ENCODE results near the gene NUBPL.
A peak's percentile ranks its signal among the peaks of the same experiment; 100 is the strongest.
"Not testable (repeated sequence)": the region's sequence is repeated elsewhere in the genome, so short reads cannot be mapped to it uniquely, and the experiment has no call there.

Gene NUBPL

DNA sequence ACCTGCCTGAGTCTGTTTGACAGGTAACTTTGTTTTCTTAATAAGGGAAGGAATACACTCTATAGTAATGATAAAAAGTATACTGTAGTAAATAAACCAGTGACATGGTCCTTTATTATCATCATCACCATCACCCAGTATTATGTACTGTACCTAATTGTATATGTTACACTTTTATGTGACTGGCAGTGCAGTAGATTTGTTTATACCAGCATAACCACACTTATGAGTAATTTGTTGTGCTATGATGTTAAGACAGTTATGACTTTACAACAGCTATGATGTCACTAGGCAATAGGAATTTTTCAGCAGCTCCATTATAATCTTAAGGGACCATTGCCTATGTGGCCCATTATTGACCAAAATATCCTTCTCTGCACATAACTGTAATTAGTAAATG is 155.0 kb downstream of the NUBPL start:
- in situ Hi-C loops (cut with MboI; ENCODE audit: low pct_unique_long_range_greater_than_20kb, low sequenced_read_pairs) = no loop called here
- no peak for DNase-seq

DNA sequence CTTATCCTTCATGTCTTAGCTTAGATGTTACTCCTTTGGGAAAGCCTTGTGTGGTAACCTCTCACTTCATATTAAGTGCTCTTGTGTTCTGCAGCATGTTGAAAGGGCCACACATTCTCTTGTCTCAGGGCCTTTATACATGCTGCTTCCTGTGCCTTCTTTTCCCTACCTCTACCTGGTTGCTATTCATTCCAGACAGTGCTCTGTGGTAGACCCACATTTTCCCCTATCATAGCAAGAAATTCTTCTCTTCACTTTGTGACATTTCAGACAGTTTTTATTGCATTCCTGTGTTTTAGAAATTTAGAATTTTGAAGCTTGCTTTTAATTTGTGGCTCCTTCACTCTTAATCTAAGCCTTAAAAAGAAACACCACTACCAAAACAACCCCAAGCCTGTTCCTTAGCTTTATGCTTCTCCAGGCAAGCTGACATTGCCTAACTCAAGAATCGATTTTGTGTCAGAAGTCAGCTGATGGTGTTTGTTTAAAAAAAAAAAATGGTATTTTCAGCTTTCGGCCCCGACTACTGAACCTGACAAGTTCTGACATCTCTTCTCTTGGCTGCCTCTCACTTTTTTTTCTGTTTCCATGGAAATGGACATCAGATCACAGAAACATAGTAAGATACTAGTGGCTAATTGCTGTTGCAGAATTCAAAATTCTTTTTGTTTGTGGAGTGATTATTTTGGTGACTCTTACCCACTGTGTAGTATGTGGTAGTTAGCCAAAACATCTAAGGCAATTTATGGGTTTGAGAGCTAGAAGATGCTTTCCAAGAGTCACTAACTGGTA is 156.3 kb downstream of the NUBPL start:
- in situ Hi-C loops (cut with MboI; ENCODE audit: low pct_unique_long_range_greater_than_20kb, low sequenced_read_pairs) = no loop called here
- no peak for DNase-seq

DNA sequence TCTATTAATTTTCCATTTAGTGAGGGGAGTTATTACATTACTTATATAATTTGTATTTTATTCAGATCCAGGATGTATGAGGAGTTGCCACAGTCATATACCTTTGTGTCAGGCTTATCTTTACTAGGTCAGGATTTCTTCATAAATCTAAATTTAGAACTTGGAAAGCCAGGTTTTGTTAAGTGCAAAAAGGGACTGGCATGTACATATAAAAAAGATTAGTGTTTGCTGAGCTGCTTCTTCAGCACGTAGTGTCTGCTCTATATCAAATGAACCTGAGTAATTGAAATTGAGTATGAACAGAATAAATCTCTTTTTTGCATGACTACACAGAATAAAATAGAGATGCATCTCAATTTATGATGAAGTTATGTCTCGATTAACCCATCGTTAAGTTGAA is 157.4 kb downstream of the NUBPL start:
- in situ Hi-C loops (cut with MboI; ENCODE audit: low pct_unique_long_range_greater_than_20kb, low sequenced_read_pairs) = no loop called here
- DNase-seq = no peak

DNA sequence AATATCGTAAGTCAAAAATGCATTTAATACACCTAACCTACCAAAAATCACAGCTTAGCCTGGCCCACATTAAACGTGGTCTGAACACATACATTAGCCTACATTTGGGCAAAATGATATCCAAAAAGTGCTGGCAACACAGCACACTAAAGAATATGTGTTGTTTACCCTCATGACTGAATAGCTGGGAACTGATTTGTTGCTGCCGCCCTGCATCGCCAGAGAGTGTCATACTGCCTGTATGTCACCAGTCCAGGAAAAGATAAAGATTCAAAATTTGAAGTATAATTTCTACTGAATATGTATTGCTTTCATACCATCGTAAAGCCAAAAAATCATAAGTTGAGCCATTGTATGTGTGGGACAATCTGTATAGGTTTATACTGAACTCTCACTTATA is 157.8 kb downstream of the NUBPL start:
- in situ Hi-C loops (cut with MboI; ENCODE audit: low pct_unique_long_range_greater_than_20kb, low sequenced_read_pairs) = no loop called here
- no peak for DNase-seq

DNA sequence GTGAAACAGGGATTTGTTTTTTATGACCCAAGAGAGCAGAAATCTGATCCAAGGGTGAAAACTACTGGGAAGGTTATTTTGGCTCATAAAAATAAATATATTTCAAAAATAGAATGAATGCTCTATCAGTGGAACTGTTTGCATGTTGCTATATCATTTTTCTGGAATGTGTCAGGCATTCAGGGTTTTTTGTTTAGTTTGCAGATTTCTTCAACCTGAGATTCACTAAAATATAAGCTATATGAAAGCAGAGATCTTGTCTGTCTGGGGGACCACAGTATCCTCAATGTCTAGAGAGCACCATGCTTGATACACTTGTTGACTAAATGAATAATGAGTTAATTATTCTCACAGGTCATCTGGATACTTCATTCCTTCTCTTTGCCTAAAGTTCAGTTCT is 165.1 kb downstream of the NUBPL start:
- no peak for DNase-seq
- in situ Hi-C loops (cut with MboI; ENCODE audit: low pct_unique_long_range_greater_than_20kb, low sequenced_read_pairs) = no loop called here

DNA sequence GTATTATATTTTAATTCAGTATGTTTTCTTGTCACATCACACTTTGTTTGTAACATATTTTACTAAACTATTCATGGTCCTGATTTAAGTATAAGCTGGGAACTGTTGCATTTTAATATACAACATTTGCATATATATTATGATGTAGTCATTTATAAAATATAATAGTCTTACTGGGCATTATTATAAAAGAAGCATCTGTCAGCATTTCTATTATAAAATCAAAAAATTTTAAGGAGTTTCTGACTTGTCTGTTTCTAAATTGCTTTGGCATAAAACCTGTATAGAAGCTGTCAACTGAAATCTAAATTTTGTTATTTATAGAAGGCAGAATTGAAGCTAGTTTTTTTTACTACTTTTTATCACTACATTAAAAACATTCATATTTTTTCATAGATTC is 166.6 kb downstream of the NUBPL start:
- in situ Hi-C loops (cut with MboI; ENCODE audit: low pct_unique_long_range_greater_than_20kb, low sequenced_read_pairs) = no loop called here
- no peak for DNase-seq

DNA sequence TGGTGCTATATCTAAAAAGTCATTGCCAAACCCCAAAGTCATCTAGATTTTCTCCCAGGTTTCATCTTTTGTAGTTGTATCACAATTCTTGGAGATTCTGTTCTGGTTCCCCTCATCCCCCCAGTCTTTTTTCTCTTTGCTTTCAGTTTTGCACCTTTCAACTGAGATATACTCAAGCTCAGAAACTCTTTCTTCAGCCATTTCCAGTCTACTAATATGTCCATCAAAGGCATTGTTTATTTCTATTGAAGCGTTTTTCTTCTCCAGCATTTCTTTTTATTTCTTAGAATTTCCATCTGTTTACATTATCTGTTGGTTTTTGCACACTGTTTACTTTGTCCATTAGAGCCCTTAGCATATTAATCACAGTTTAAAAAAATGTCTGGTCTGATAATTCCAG is 179.5 kb downstream of the NUBPL start:
- in situ Hi-C loops (cut with MboI; ENCODE audit: low pct_unique_long_range_greater_than_20kb, low sequenced_read_pairs) = no loop called here
- DNase-seq = no peak

DNA sequence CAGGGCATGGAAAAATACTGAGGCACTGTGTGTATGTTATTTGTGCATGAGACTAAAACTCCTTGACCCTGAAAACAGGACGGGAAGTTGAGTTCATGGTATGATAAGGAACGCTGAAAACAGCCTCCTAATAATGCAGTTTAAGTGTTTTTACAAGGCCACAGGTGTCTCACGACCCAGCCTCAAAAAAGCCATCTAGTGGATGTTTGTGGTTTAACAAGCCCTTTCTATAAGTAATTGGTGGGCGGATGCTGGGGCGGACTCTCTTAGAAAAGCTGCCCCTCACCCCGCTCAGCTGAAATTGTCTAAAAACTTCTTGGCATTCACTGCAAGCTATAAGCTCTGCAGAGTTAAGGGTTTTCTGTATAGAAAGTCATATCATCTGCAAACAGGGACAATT is 184.5 kb downstream of the NUBPL start:
- in situ Hi-C loops (cut with MboI; ENCODE audit: low pct_unique_long_range_greater_than_20kb, low sequenced_read_pairs) = no loop called here
- DNase-seq = no peak

DNA sequence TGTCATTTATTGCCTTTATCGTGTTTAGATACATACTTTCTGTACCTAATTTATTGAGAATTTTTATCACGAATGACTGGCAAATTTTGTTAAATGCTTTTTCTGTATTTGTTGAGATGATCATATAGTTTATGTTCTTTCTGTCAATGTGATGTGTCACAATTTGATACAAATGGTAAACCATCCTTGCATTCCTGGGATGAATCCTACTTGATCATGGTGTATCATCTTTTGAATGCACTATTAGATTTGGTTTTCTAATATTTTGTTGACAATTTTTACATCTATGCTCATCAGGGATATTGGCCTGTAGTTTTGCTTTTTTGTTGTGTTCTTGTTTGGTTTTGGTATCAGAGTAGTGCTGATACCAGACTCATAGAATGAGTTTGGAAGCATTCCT is 185.1 kb downstream of the NUBPL start:
- DNase-seq = no peak
- in situ Hi-C loops (cut with MboI; ENCODE audit: low pct_unique_long_range_greater_than_20kb, low sequenced_read_pairs) = no loop called here

DNA sequence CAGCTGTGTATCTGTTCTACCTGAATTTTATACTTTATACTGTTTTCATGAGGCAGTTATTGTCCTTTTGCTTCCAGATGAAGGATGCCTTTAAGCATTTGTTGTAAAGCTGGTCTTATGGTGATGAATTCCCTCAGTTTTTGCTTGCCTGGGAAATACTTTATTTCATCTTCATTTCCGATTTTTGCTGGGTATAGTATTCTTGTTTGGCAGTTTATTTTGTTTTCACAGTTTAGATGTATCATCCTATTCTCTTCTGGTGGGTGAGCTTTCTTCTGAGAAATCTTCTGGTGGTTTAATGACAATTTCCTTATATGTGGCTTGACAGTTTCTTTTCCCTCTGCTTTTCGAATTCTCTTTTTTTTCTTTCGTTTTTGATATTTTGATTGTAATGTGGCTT is 188.1 kb downstream of the NUBPL start:
- no peak for DNase-seq
- in situ Hi-C loops (cut with MboI; ENCODE audit: low pct_unique_long_range_greater_than_20kb, low sequenced_read_pairs) = no loop called here

DNA sequence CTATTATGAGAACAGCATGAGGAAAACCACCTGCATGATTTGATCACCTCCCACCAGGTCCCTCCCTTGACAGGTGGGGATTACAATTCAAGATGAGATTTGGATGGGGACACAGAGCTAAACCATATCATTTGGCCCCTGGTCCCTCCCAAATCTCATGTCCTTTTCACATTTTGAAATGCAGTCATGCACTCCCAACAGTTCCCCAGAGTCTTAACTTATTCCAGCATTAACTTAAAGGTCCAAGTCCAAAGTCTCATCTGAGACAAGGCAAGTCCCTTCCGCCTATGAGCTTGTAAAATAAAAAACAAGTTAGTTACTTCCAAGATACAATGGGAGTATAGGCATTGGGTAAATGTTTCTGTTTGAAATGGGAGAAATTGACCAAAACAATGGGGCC is 189.8 kb downstream of the NUBPL start:
- in situ Hi-C loops (cut with MboI; ENCODE audit: low pct_unique_long_range_greater_than_20kb, low sequenced_read_pairs) = not testable (repeated sequence)

DNA sequence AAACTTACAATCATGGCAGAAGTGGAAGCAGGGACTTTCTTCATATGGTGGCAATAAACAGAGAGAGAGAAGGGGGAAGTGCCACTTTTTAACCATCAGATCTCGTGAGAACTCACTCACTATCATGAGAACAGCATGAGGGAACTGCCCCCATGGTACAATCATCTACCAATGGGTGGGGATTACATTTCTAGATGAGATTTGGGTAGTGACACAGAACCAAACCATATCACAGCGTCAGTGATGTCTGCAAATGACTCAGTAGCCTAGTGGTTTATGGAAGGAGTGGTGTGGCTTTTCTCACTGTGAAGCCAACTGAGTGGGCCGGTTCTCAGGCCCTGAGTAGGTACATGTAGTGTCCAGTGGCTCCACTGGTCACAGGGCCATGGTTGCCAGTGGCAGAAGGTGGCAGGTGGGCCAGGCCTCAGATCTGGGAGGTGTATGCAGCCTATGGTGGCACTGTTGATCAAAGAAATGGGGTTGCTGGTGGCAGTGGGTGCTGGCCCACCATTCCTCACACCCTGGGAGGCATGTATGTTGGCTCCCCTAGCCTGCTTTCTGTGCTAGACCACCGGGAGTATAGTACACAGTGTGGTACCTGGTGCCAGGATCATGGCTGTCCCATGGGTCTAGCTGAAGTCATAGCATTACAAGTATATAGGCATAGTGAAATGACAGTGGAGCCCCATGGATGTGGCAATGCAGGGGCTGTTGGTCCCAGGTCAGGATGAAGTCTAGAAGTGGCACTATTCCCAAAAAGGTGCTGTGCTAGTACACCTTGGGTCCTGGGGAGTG is 191.9 kb downstream of the NUBPL start:
- peak; percentile 15 for DNase-seq
- in situ Hi-C loops (cut with MboI; ENCODE audit: low pct_unique_long_range_greater_than_20kb, low sequenced_read_pairs) = no loop called here

More for the DNA sequence above, 189.8 kb downstream of the NUBPL start:
- not testable (repeated sequence) for DNase-seq

DNA sequence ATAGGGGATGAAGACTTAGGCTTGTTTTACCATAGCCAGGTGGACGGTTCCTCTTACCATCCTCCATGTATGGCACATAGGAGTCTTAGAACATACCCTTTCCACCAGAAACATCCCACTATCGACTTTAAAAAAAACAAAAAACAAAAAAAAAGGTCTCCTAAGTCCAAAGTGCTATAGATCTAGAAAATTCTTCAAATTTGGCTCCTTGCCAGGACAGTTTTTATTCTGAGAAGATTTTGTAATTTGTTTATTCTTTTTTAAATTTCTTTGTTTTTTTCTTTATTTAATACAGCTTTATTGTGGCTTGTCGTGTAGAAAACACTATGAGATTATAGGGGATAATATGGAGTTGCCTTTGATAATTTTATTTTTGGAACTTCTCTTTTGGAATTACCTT is 197.7 kb downstream of the NUBPL start:
- in situ Hi-C loops (cut with MboI; ENCODE audit: low pct_unique_long_range_greater_than_20kb, low sequenced_read_pairs) = no loop called here
- DNase-seq = no peak

DNA sequence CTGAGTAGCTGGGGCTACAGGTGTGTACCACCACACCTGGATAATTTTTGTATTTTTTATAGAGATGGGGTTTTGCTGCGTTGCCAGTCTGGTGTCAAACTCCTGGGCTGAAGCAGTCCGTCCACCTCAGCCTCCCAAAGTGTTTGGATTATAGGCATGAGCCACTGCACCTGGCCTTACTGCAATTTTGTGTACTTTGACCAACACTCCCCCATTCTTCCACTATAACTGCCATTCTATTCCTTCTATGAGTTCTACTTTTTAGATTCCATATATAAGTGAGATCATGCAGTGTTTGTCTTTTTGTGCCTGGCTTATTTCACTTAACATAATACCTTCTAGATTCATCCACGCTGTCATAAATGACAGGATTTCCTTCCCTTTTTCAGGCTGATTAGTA is 199.1 kb downstream of the NUBPL start:
- in situ Hi-C loops (cut with MboI; ENCODE audit: low pct_unique_long_range_greater_than_20kb, low sequenced_read_pairs) = no loop called here
- DNase-seq = no peak

DNA sequence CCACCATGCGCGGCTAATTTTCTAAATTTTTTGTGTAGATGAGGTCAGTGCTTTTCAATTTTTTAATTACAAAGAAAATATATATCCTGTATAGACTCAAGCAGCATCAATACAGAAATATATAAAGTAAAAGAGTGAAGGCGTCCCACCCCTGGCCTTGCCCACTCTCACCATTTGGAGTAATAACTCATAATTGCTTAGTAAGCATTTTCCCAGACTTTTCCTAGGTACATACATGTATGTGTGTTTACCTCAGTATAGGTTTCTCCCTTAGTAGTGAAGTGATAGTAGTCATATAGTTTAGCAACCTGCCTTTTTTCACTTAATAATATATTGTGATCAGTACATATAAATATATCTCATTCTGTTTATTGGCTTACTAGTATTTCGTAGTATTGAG is 200.1 kb downstream of the NUBPL start:
- no peak for DNase-seq
- in situ Hi-C loops (cut with MboI; ENCODE audit: low pct_unique_long_range_greater_than_20kb, low sequenced_read_pairs) = no loop called here

DNA sequence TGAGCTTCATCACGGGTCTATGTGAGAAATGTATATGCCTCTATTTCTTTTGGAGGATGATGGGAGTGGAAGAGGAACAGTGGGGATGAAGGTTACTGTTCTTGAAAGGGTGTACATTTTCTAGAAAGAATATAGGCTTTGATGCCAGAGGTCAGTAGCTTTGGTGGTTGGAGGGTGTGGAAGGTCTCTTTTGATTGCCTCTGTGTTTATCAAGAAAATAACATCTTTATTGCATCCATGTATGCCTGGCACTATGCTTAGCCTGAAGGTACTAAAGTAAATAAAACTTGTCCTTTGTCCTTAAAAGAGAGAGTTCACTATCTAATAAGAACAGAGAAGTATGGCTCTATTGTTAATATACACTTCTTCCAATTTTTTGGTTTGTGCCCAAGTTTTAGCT is 201.8 kb downstream of the NUBPL start:
- DNase-seq = no peak
- in situ Hi-C loops (cut with MboI; ENCODE audit: low pct_unique_long_range_greater_than_20kb, low sequenced_read_pairs) = no loop called here

DNA sequence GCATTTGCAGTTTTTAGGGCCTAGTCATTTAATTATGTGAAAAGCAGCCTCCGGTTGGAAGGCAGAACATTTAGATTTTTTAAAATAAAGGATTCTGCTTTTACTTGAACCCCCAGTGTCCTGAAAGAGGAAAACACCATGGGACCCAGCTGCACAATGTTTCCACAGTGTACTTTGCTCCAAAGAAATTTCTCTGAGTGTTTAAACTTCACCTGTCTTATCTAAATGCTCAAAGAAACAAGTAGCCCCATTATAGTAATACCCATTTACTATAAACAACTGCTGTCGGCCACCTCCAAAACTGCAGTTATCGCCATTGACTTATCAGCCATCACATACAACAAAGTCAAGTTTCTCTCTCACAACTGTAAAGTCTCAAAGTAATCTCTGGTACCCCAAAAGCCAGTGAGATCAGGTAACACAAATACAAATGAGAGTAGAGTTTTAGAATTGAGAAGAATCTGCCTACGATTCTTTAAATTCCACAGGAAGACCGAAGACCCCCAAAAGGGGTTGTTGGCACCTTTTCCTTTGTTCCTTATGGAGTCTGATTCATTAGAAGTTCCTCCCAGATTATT is 205.2 kb downstream of the NUBPL start:
- DNase-seq = no peak
- in situ Hi-C loops (cut with MboI; ENCODE audit: low pct_unique_long_range_greater_than_20kb, low sequenced_read_pairs) = no loop called here

DNA sequence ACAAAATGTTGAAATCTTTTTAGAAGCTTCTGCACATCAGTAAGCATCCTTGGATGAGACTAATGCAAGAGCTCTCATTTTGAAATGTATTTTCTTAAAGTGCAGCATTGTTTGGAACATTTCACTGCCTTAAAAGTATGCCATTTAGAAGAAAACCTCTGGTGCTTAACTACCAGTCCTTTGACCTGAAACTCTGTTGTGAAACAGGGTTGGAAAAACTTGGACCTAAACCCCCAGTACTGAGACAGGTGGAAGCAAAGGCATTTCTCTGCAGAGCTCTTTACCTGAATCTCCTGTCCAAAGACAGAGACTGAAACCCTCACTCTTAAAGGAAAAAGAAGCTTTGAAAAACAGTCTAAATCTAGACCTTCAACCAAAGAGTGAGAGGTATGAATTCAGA is 207.2 kb downstream of the NUBPL start:
- no peak for DNase-seq
- in situ Hi-C loops (cut with MboI; ENCODE audit: low pct_unique_long_range_greater_than_20kb, low sequenced_read_pairs) = no loop called here

DNA sequence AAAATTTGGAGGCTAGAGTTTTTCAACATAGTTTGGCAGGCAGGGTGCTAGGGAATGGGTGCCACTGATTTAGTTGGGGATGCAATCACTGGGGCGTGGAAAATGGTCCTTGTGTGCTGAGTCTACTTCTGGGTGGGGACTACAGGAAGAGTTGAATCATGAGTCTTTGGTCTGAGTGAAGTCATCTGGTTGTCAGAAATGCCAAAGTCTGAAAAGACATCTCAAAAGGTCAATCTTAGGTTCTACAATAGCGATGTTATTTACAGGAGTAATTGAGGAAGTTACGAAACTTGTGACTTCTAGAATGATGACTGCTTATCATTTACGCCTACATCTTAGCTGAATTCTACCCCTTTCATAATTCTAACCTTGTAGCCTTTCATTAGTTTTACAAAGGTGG is 209.1 kb downstream of the NUBPL start:
- in situ Hi-C loops (cut with MboI; ENCODE audit: low pct_unique_long_range_greater_than_20kb, low sequenced_read_pairs) = no loop called here
- peak; percentile 18 for DNase-seq

DNA sequence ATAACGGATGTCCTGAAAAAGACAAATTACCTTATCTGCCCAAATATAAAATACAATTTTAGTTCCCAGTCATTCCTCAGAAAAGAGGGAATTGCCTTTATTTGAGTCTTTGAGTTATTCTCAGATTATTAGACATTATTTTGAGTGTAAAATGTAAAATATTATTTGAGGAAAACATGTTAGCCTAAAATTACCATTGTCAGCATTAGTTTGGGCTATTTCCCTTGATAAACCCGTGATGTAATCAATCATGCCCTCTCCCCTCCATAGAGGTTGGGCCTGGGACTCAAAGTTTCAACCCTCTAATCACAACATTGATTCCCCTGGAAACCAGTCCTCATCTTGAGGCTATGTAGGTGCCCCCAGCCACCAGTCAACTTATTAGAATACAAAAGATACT is 213.4 kb downstream of the NUBPL start:
- in situ Hi-C loops (cut with MboI; ENCODE audit: low pct_unique_long_range_greater_than_20kb, low sequenced_read_pairs) = no loop called here
- DNase-seq = no peak

Data from KBM-7 (cell line).